ENCODE results near the gene ZNF280B. TPM values are rescaled to one million over a fixed set of nuclear protein-coding genes. Genes with fewer than 3 reads are reported as not detected.

ZNF280B gene
- polyA plus RNA-seq, 1 of the 3 experiments (the other 2 are of a cell fraction), result 0.82 TPM

- Histone ChIP-seq H3K9me3 (no peaks in the 10 kb centered on the region), H3K36me3 (replicated peaks in 1 of 2; ENCODE audit: control insufficient read depth in 1 of 2, insufficient read depth in 2 of 2, low read length in 1 of 2) (no peaks in the 10 kb centered on the region), H3K9ac (no peak overlapping the region), H3K79me2 (ENCODE audit: insufficient read depth) (no peaks in the 10 kb centered on the region), H3F3A (replicated peaks; ENCODE audit: insufficient read depth) (no peaks in the 10 kb centered on the region), H3K9me2 (no peaks in the 10 kb centered on the region), H3K27ac (ENCODE audit: low read depth in 2 of 2, low read length in 1 of 2) (no peak overlapping the region), H3K4me2 (no peak overlapping the region), H3K27me3 (ENCODE audit: insufficient read depth) (peaks cover 6% of the 10 kb centered on the region; the same call in 1 of the 2 replicates), H4K20me1 (ENCODE audit: insufficient read depth) (no peaks in the 10 kb centered on the region), H2AFZ (ENCODE audit: low read depth) (no peak overlapping the region), H3K4me1 (ENCODE audit: control insufficient read depth in 1 of 2, insufficient read depth in 2 of 2, low read depth in 1 of 2, low read length in 1 of 2) (peaks cover 0 to 2% of the 10 kb centered on the region in 2 experiments; a peak in 1 of 4 replicates), H3K4me3 (ENCODE audit: low read depth in 2 of 2, low read length in 1 of 2) (no peak overlapping the region)
- CTCF ChIA-PET, result interaction anchor here (1.1 to 4.0 kb wide), 3 partner anchors 13 to 126 kb away, joined by 3 to 43 read pairs (median 8); no protein-coding TSS in a partner anchor
- peak; percentile 10 for DNase-seq
- no peak for TF ChIP-seq CHD2 (IDR thresholded peaks at IDR 0.05; ENCODE audit: low read length, partially characterized antibody)
- TF ChIP-seq CTCF (IDR thresholded peaks at IDR 0.05), result peak; percentile 49
- POLR2A ChIA-PET, result no interaction called here
These were observed 47.9 kb downstream of the ZNF280B start for GRCh38 chr22:22460635-22461034.

- CTCF ChIA-PET, result interaction anchor here (0.8 to 2.3 kb wide), 5 partner anchors 30 to 310 kb away, joined by 3 to 8 read pairs (median 3); no protein-coding TSS in a partner anchor
- no peaks in the 10 kb centered on the region for H3K36me3 ChIP-seq (replicated peaks in 1 of 2; ENCODE audit: control insufficient read depth in 1 of 2, insufficient read depth in 2 of 2, low read length in 1 of 2)
- POLR2A ChIA-PET, result no interaction called here
- no peak overlapping the region for H2AFZ ChIP-seq (ENCODE audit: low read depth)
- H3K27ac ChIP-seq (ENCODE audit: low read depth in 2 of 2, low read length in 1 of 2), result no peak overlapping the region
- peaks cover 6% of the 10 kb centered on the region; the same call in 1 of the 2 replicates for H3K27me3 ChIP-seq (ENCODE audit: insufficient read depth)
- H3K9ac ChIP-seq, result no peak overlapping the region
- TF ChIP-seq EP300 (IDR thresholded peaks at IDR 0.05; ENCODE audit: borderline replicate concordance in 1 of 2, low read depth in 1 of 2, low read length in 1 of 2) (no peak), RCOR1 (IDR thresholded peaks at IDR 0.05; ENCODE audit: low read length) (no peak), JUND (IDR thresholded peaks at IDR 0.05) (no peak), ELF1 (IDR thresholded peaks at IDR 0.05) (no peak), EZH2phosphoT487 (IDR thresholded peaks at IDR 0.05; ENCODE audit: borderline replicate concordance, low read depth) (no peak), GABPA (IDR thresholded peaks at IDR 0.05; ENCODE audit: low read depth) (no peak), CHD2 (IDR thresholded peaks at IDR 0.05; ENCODE audit: low read length, partially characterized antibody) (no peak), SIN3A (IDR thresholded peaks at IDR 0.05; ENCODE audit: borderline replicate concordance, low read depth, low read length) (no peak), TCF12 (IDR thresholded peaks at IDR 0.05) (no peak), MEF2A (IDR thresholded peaks at IDR 0.05; ENCODE audit: borderline replicate concordance, low read depth) (no peak), PBX3 (IDR thresholded peaks at IDR 0.05) (no peak), RXRA (IDR thresholded peaks at IDR 0.05; ENCODE audit: borderline replicate concordance, low read depth) (no peak), USF2 (IDR thresholded peaks at IDR 0.05; ENCODE audit: borderline replicate concordance, low read depth, low read length) (no peak), FOSL2 (IDR thresholded peaks at IDR 0.05; ENCODE audit: borderline replicate concordance, low read depth) (no peak)
- H3K79me2 ChIP-seq (ENCODE audit: insufficient read depth), result no peaks in the 10 kb centered on the region
- no peaks in the 10 kb centered on the region for H3K9me2 ChIP-seq
- no peak overlapping the region for H3K4me3 ChIP-seq (ENCODE audit: low read depth in 2 of 2, low read length in 1 of 2)
- H3K9me3 ChIP-seq, result no peaks in the 10 kb centered on the region
- no peak overlapping the region for H3K4me2 ChIP-seq
- H3F3A ChIP-seq (replicated peaks; ENCODE audit: insufficient read depth), result no peaks in the 10 kb centered on the region
- no peaks in the 10 kb centered on the region for H4K20me1 ChIP-seq (ENCODE audit: insufficient read depth)
- H3K4me1 ChIP-seq (ENCODE audit: control insufficient read depth in 1 of 2, insufficient read depth in 2 of 2, low read depth in 1 of 2, low read length in 1 of 2), result peaks cover 0 to 2% of the 10 kb centered on the region in 2 experiments; a peak in 1 of 4 replicates
- DNase-seq, result no peak
- 30% methylated on average over 2 of the region's 2 CpGs for WGBS (ENCODE audit: low lambda C conversion rate)
These were observed 48.5 kb downstream of the ZNF280B start for GRCh38 chr22:22460060-22460459.

Data from SK-N-SH (cell line).